Measurements from ENCODE around the gene SAMD4A. TPM values are rescaled to one million over a fixed set of nuclear protein-coding genes. Genes with fewer than 3 reads are reported as not detected.

The SAMD4A gene
- total RNA-seq, 1 donor from 2014 or later = 14.4 TPM

DNA sequence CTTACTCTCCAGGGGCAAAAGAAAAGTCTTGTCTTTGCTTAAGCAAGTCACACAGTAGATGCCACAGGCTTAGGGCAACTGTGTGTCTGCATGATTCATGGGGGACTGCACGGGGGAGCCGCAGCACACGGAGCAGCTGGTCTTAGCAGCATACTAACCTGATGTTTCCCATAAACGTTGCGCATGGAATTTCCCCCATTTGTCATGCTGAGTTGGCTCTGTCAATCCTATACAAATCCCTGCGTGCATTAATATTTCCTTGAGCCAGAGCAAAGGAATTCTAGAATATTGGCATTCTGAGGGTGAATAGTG is 71.2 kb downstream of the SAMD4A start:
- Mint-ChIP-seq H3K4me1 (ENCODE audit: unreplicated experiment) (peaks cover 42% of the 10 kb centered on the region), H3K4me3 (no peak overlapping the region)

GRCh38 chr14:54639611-54640010 is 72.7 kb downstream of the SAMD4A start:
- DNase-seq (ENCODE audit: extremely low spot score, unreplicated experiment) = no peak
- TF ChIP-seq, protein P1, sequence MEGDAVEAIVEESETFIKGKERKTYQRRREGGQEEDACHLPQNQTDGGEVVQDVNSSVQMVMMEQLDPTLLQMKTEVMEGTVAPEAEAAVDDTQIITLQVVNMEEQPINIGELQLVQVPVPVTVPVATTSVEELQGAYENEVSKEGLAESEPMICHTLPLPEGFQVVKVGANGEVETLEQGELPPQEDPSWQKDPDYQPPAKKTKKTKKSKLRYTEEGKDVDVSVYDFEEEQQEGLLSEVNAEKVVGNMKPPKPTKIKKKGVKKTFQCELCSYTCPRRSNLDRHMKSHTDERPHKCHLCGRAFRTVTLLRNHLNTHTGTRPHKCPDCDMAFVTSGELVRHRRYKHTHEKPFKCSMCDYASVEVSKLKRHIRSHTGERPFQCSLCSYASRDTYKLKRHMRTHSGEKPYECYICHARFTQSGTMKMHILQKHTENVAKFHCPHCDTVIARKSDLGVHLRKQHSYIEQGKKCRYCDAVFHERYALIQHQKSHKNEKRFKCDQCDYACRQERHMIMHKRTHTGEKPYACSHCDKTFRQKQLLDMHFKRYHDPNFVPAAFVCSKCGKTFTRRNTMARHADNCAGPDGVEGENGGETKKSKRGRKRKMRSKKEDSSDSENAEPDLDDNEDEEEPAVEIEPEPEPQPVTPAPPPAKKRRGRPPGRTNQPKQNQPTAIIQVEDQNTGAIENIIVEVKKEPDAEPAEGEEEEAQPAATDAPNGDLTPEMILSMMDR (conservative IDR thresholded peaks at IDR 0.05) = no peak
- no peak overlapping the region for H3K4me3 Mint-ChIP-seq
- no peaks in the 10 kb centered on the region for H3K27me3 Mint-ChIP-seq
- no peaks in the 10 kb centered on the region for H3K9me3 Mint-ChIP-seq
- H3K27ac Mint-ChIP-seq = no peak overlapping the region
- H3K4me1 Mint-ChIP-seq (ENCODE audit: unreplicated experiment) = peaks cover 51% of the 10 kb centered on the region
- H3K36me3 Mint-ChIP-seq = no peaks in the 10 kb centered on the region

More for the DNA sequence above, 71.2 kb downstream of the SAMD4A start:
- H3K36me3 Mint-ChIP-seq = no peaks in the 10 kb centered on the region
- H3K27me3 Mint-ChIP-seq = no peaks in the 10 kb centered on the region
- TF ChIP-seq, protein P1 (conservative IDR thresholded peaks at IDR 0.05) = no peak
- H3K9me3 Mint-ChIP-seq = no peaks in the 10 kb centered on the region
- H3K27ac Mint-ChIP-seq = no peak overlapping the region
- DNase-seq (ENCODE audit: extremely low spot score, unreplicated experiment) = no peak

DNA sequence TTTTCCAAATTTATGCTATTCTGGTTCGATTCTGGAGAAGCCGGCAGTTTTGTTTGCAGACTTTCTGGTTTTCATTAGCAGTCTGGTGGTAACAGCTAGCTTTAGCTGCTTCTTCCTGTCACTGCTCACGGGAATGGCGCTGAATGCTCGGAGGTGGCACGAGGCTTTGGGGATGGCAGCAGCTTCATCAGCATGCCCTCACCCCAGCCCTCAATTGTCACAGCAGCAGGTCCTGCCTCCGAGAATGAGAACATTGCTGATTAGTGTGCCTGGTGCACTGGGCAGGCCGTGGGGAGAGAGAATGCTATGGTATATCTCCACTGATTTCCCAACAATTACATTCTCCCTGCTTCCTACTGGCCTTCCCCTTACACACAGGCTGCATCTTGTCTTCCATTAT is 73.6 kb downstream of the SAMD4A start:
- H3K27ac Mint-ChIP-seq = no peak overlapping the region
- no peaks in the 10 kb centered on the region for H3K36me3 Mint-ChIP-seq
- H3K4me1 Mint-ChIP-seq (ENCODE audit: unreplicated experiment) = peaks cover 51% of the 10 kb centered on the region
- DNase-seq (ENCODE audit: extremely low spot score, unreplicated experiment) = no peak
- no peak overlapping the region for H3K4me3 Mint-ChIP-seq
- no peaks in the 10 kb centered on the region for H3K27me3 Mint-ChIP-seq
- no peaks in the 10 kb centered on the region for H3K9me3 Mint-ChIP-seq
- TF ChIP-seq, protein P1 (conservative IDR thresholded peaks at IDR 0.05) = no peak

DNA sequence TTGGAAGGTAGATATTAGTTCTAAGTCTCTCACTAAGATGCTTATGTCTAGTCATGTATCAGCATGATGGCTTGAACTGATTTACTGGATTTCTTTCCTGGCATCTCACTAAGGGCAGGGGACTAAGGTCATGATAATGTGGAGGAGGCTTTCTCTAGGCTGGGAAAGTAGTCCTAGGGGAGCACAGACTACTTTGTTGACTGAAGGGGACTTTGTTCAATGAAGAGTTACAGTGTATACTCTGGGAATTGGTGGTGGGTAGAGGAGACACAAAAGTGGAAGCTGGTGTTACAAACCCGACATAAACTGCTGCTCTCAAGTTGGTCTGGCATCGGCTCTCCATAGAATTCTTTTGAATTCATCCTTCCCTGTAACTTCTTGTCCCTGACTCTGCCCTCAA is 75.2 kb downstream of the SAMD4A start:
- no peak for DNase-seq (ENCODE audit: extremely low spot score, unreplicated experiment)
- Mint-ChIP-seq H3K36me3 (no peaks in the 10 kb centered on the region), H3K9me3 (no peaks in the 10 kb centered on the region), H3K4me1 (ENCODE audit: unreplicated experiment) (peaks cover 51% of the 10 kb centered on the region), H3K27me3 (no peaks in the 10 kb centered on the region), H3K4me3 (no peak overlapping the region), H3K27ac (peak overlapping the region; percentile 55)
- TF ChIP-seq, protein P1 (conservative IDR thresholded peaks at IDR 0.05) = no peak

DNA sequence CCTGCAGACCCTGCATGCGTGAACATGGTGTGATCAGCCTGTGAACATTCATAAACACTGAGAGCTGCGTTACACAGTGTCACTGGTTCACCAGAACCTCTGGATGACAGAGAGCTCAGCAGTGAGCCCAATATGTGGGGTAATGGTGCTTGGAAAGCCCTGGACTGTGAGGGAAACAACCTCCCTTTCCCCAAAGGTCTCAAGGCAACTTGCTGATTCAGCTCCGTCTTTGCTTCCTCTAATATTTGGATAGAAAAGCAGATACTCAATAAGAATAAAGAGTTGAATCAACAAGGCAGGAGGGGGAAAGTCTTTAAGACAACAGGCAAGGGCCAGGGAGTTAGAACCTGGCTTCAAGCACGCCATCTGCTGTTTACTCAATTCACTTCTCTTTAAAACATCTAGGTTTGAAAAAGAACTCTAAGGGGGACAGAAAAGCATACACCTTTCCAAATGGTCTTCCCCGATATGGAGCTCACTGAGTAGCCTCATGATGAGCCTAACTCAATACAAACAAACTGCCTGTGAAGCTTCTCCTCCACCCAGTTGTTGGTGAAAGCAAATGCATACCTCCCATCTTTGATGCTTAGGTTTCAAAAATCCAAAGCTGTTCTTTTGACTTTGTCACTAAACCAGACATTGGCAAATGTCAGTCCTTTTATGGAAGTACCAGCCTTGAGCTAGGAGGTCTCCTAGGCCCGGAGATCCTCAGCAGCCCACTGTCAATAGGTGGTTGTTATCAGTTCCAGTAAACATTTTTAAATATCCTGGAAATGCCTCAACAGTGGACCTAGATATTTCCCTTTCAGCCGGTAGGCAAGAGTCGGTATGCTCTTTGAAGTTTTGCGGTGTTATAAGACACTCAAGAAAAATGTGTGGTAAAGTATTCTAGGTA is 76.1 kb downstream of the SAMD4A start:
- Mint-ChIP-seq H3K36me3 (no peaks in the 10 kb centered on the region), H3K27me3 (no peaks in the 10 kb centered on the region), H3K27ac (peak overlapping the region; percentile 83), H3K9me3 (no peaks in the 10 kb centered on the region), H3K4me1 (ENCODE audit: unreplicated experiment) (peaks cover 43% of the 10 kb centered on the region), H3K4me3 (peak overlapping the region; percentile 56)
- no peak for DNase-seq (ENCODE audit: extremely low spot score, unreplicated experiment)
- TF ChIP-seq, protein P1 (conservative IDR thresholded peaks at IDR 0.05) = peak; percentile 36
